A549 (cell line): Measurements from ENCODE around the gene SEMA6D. TPM values are rescaled to one million over a fixed set of nuclear protein-coding genes. Genes with fewer than 3 reads are reported as not detected.

Experiments
- ATAC-seq, 2 experiments: fragments of 200-7000 bp in 1 of 2; fragments of >200 bp in 1 of 2; cut with Nextera tagmentation in 1 of 2; cut with Tn5 transposase in 1 of 2; 3 replicates each; pipeline versions ENCODE4 v1.8.0 to v1.9.1; 2018 to 2020; ENCODE audit warnings: mild to moderate bottlenecking in 1 of 2, moderate library complexity in 1 of 2
- CTCF ChIA-PET: fragments of 300-600 bp; sonication (Branson Sonifier 250); formaldehyde crosslinking; extraction: SDS; loops from one replicate; lab custom pipeline; 2021; ENCODE audit warnings: antibody characterized with exemption, inconsistent platforms; lab: Yijun Ruan, JAX
- POLR2A ChIA-PET: fragments of 350-600 bp; formaldehyde crosslinking; extraction: SDS; loops from one replicate; lab custom pipeline; 2021; ENCODE audit warnings: antibody characterized with exemption, inconsistent platforms; lab: Yijun Ruan, JAX
- DNase-seq, 2 experiments: peaks; one replicate each; pipeline versions ENCODE4 v3.0.0 to v3.0.0-alpha.2; 2011 to 2016; ENCODE audit warnings: low read depth in 1 of 2, low spot score in 1 of 2
- FAIRE-seq: peaks from 2 replicates; lab custom pipeline; 2011; peaks lifted over from hg19 to GRCh38; lab: Jason Lieb, UNC
- H3K27ac ChIP-seq, 2 experiments: fragments of >200 bp; sonication (Bioruptor Twin); formaldehyde crosslinking; 3 replicates each; pipeline ENCODE4 v1.5.1; 2016 to 2017
- H3K4me1 ChIP-seq: fragments of >200 bp; sonication (Bioruptor Twin); formaldehyde crosslinking; 3 replicates; pipeline ENCODE4 v1.6.1; 2016
- H3K4me2 ChIP-seq: fragments of >200 bp; sonication (Bioruptor Twin); formaldehyde crosslinking; 3 replicates; pipeline ENCODE4 v1.6.1; 2016
- H3K4me3 ChIP-seq: fragments of >200 bp; sonication (Bioruptor Twin); formaldehyde crosslinking; 3 replicates; pipeline ENCODE4 v1.5.1; 2016
- H3K9me3 ChIP-seq: fragments of >200 bp; sonication (Bioruptor Twin); formaldehyde crosslinking; 3 replicates; pipeline ENCODE4 v1.6.1; 2016
- CBX2 ChIP-seq: fragments of 200-600 bp; sonication (generic); IDR thresholded peaks from 2 replicates; pipeline ENCODE4 v1.6.1; 2016; ENCODE audit warnings: low read depth, mild to moderate bottlenecking, borderline replicate concordance
- CEBPB ChIP-seq, 2 experiments: fragments of >200 bp in 1 of 2; sonication (Bioruptor Twin) in 1 of 2; formaldehyde crosslinking in 1 of 2; IDR thresholded peaks; 2 replicates each; pipeline ENCODE4 v1.6.1; 2012 to 2016
- CHD2 ChIP-seq: fragments of 150-350 bp; IDR thresholded peaks from 2 replicates; pipeline ENCODE4 v1.6.1; 2014; ENCODE audit warnings: low read length; ENCODE audit not compliant: partially characterized antibody
- EHF ChIP-seq: fragments of 250-450 bp; sonication (Bioruptor Pico); IDR thresholded peaks from 2 replicates; pipeline ENCODE4 v1.5.0; 2020; ENCODE audit warnings: mild to moderate bottlenecking
- EP300 ChIP-seq, 2 experiments: fragments of >200 bp; sonication (Bioruptor Twin); formaldehyde crosslinking; IDR thresholded peaks; 2 replicates in 1 of 2; 3 replicates in 1 of 2; pipeline ENCODE4 v1.6.1; 2016 to 2017
- ESRRA ChIP-seq: fragments of 150-350 bp; IDR thresholded peaks from 2 replicates; pipeline ENCODE4 v1.6.1; 2014; ENCODE audit warnings: mild to moderate bottlenecking, low read length, borderline replicate concordance
- FOSB ChIP-seq: fragments of 250-450 bp; sonication (Bioruptor Pico); IDR thresholded peaks from 2 replicates; pipeline ENCODE4 v1.5.0; 2020; ENCODE audit warnings: mild to moderate bottlenecking, moderate library complexity
- FOSL2 ChIP-seq, 2 experiments: fragments of 450-650 bp in 1 of 2; fragments of >200 bp in 1 of 2; sonication (Bioruptor Twin) in 1 of 2; formaldehyde crosslinking; IDR thresholded peaks; 2 replicates each; pipeline versions ENCODE4 v1.5.0 to v1.6.1; 2016 to 2020; ENCODE audit warnings: mild to moderate bottlenecking in 1 of 2, moderate library complexity in 1 of 2
- HDAC2 ChIP-seq: fragments of 200-600 bp; sonication (generic); IDR thresholded peaks from 2 replicates; pipeline ENCODE4 v1.6.1; 2016
- HEYL ChIP-seq: fragments of 250-450 bp; sonication (Bioruptor Pico); IDR thresholded peaks from 2 replicates; pipeline ENCODE4 v1.8.0; 2021; ENCODE audit warnings: mild to moderate bottlenecking, moderate library complexity
- HMGXB4 ChIP-seq: fragments of 250-450 bp; sonication (Bioruptor Pico); IDR thresholded peaks from 2 replicates; pipeline ENCODE4 v1.5.0; 2021; ENCODE audit warnings: mild to moderate bottlenecking, moderate library complexity, borderline replicate concordance
- HOXA7 ChIP-seq: fragments of 250-450 bp; sonication (Bioruptor Pico); IDR thresholded peaks from 2 replicates; pipeline ENCODE4 v1.5.0; 2020; ENCODE audit warnings: mild to moderate bottlenecking, moderate library complexity
- JUN ChIP-seq, 2 experiments: fragments of >200 bp; sonication (Bioruptor Twin); formaldehyde crosslinking; IDR thresholded peaks; 2 replicates in 1 of 2; 3 replicates in 1 of 2; pipeline ENCODE4 v1.6.1; 2016 to 2017
- KDM1A ChIP-seq: fragments of 200-600 bp; sonication (generic); IDR thresholded peaks from 2 replicates; pipeline ENCODE4 v1.6.1; 2016; ENCODE audit warnings: low read depth, mild to moderate bottlenecking
- MAFK ChIP-seq: fragments of 450-650 bp; IDR thresholded peaks from 2 replicates; pipeline ENCODE4 v1.6.1; 2014; ENCODE audit not compliant: partially characterized antibody
- NFE2L2 ChIP-seq: fragments of 150-350 bp; conservative IDR thresholded peaks from 2 replicates; pipeline ENCODE4 v1.6.1; 2014; ENCODE audit warnings: low read length
- NR3C1 ChIP-seq: fragments of >200 bp; sonication (Bioruptor Twin); formaldehyde crosslinking; IDR thresholded peaks from 3 replicates; pipeline ENCODE4 v1.6.1; 2017
- PHF8 ChIP-seq: fragments of 200-600 bp; sonication (generic); IDR thresholded peaks from 2 replicates; pipeline ENCODE4 v1.6.1; 2016; ENCODE audit warnings: low read depth, mild to moderate bottlenecking, antibody characterized with exemption, moderate library complexity, borderline replicate concordance
- POLR2A ChIP-seq: IDR thresholded peaks from 2 replicates; pipeline ENCODE4 v1.6.1; 2012; ENCODE audit warnings: mild to moderate bottlenecking, low read length
- RARB ChIP-seq: fragments of 250-450 bp; sonication (Bioruptor Pico); IDR thresholded peaks from 2 replicates; pipeline ENCODE4 v1.8.0; 2021; ENCODE audit warnings: mild to moderate bottlenecking, moderate library complexity
- RCOR1 ChIP-seq: fragments of 150-350 bp; IDR thresholded peaks from 2 replicates; pipeline ENCODE4 v1.6.1; 2014; ENCODE audit warnings: antibody characterized with exemption, low read length, low read depth
- RFX5 ChIP-seq: fragments of 450-650 bp; IDR thresholded peaks from 2 replicates; pipeline ENCODE4 v1.7.1; 2014; ENCODE audit warnings: antibody characterized with exemption, mild to moderate bottlenecking, moderate library complexity
- SREBF2 ChIP-seq: fragments of 450-650 bp; IDR thresholded peaks from 2 replicates; pipeline ENCODE4 v1.6.1; 2014; ENCODE audit warnings: mild to moderate bottlenecking, moderate library complexity
- TFCP2L1 ChIP-seq: fragments of 250-450 bp; sonication (Bioruptor Pico); IDR thresholded peaks from 2 replicates; pipeline ENCODE4 v1.5.0; 2021; ENCODE audit warnings: mild to moderate bottlenecking
- ZFP36 ChIP-seq: fragments of 450-650 bp; IDR thresholded peaks from 2 replicates; pipeline ENCODE4 v1.6.1; 2014; ENCODE audit warnings: borderline replicate concordance; ENCODE audit not compliant: partially characterized antibody
- ZSCAN20 ChIP-seq: fragments of 250-450 bp; sonication (Bioruptor Pico); IDR thresholded peaks from 2 replicates; pipeline ENCODE4 v1.8.0; 2022; ENCODE audit warnings: mild to moderate bottlenecking, moderate library complexity
- WGBS: methylation state at CpG from one replicate; pipeline ENCODE4 v1.1.6; 2017; ENCODE audit errors: missing lambda C conversion rate; 5-methylcytosine and 5-hydroxymethylcytosine counted together
- polyA plus RNA-seq, 4 experiments: library from polyadenylated mRNA; depleted of rRNA in 3 of 4; stranded (reverse); fragments of >200 nt; fragmentation: RNase III in 1 of 4; extraction: RNeasy Plus Mini Kit Qiagen cat#74134 plus additional on column Dnase treatment in 1 of 4; gene quantifications; 2 replicates in 3 of 4; 3 replicates in 1 of 4; pipeline ENCODE4 v1.2.3, GENCODE V29; 2011 to 2017
- TF ChIP-seq, protein P1 (sequence below): fragments of >200 bp; sonication (Bioruptor Twin); formaldehyde crosslinking; IDR thresholded peaks from 2 replicates; pipeline ENCODE4 v1.6.1; 2016

The SEMA6D gene
- polyA plus RNA-seq, 2 of the 4 experiments (the other 2 are of a cell fraction): not detected

DNA sequence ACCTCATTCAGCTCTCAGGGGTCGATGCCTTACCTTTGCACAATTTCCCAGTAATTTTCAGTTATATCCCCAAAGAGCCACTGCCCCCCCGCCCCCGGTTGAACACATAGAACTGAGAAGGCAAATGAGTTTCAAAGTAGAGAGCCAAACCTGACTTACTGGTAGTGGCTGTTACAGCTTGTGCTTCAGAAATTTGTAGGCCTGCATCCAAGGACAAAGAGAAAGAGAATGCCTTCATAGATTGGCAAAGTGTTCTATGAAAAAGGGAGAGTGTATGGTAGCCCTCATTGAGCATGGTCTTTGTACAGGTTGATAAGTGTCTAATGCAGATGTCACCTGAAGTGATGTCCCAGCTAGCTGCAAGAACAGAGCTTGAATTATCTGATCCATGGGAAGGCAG, 13.9 kb downstream of the SEMA6D start (continued):
- TF ChIP-seq ESRRA (no peak), CBX2 (no peak), ZSCAN20 (CRISPR knock-in tag) (no peak)

GRCh38 chr15:47732248-47732647, 14.9 kb downstream of the SEMA6D start:
- WGBS: 0% methylated on average over 1 of the region's 1 CpG
- TF ChIP-seq RARB (CRISPR knock-in tag) (no peak), SREBF2 (no peak), FOSL2 (IDR thresholded peaks at IDR 0.05) (no peak), FOSL2 (CRISPR knock-in tag; IDR thresholded peaks at IDR 0.05) (no peak), EHF (CRISPR knock-in tag) (no peak), NR3C1 (no peak), HMGXB4 (CRISPR knock-in tag) (no peak), MAFK (no peak), EP300 (IDR thresholded peaks at IDR 0.05) (no peak), CHD2 (no peak), ZSCAN20 (CRISPR knock-in tag) (no peak), HDAC2 (no peak)
- Histone ChIP-seq H3K4me1 (no peaks in the 10 kb centered on the region), H3K4me3 (no peak overlapping the region), H3K4me2 (no peak overlapping the region), H3K9me3 (no peaks in the 10 kb centered on the region), H3K27ac (no peak overlapping the region)
- DNase-seq (no peak), ATAC-seq (no peak), FAIRE-seq (no peak)
- POLR2A ChIA-PET: no interaction called here
- CTCF ChIA-PET: no interaction called here

- TF ChIP-seq KDM1A (no peak), FOSB (no peak), HOXA7 (CRISPR knock-in tag) (no peak), CBX2 (no peak), CHD2 (no peak), NFE2L2 (no peak), JUN (IDR thresholded peaks at IDR 0.05) (no peak), PHF8 (no peak), CEBPB (IDR thresholded peaks at IDR 0.05) (no peak)
- Histone ChIP-seq H3K4me1 (no peaks in the 10 kb centered on the region), H3K4me3 (no peak overlapping the region), H3K9me3 (no peaks in the 10 kb centered on the region), H3K27ac (no peak overlapping the region), H3K4me2 (no peak overlapping the region)
- DNase-seq (no peak), FAIRE-seq (no peak), ATAC-seq (no peak)
- CTCF ChIA-PET: no interaction called here
- 3% methylated on average over 2 of the region's 2 CpGs for WGBS
- POLR2A ChIA-PET: no interaction called here
Observed at GRCh38 chr15:47733085-47733484, 15.8 kb downstream of the SEMA6D start.

GRCh38 chr15:47736143-47736786, 19.0 kb downstream of the SEMA6D start:
- no peak for ATAC-seq
- CTCF ChIA-PET: no interaction called here
- 48% methylated on average over 3 of the region's 3 CpGs for WGBS

More at GRCh38 chr15:47736143-47736786, 19.0 kb downstream of the SEMA6D start:
- FAIRE-seq (no peak), DNase-seq (no peak)
- TF ChIP-seq, protein P1, sequence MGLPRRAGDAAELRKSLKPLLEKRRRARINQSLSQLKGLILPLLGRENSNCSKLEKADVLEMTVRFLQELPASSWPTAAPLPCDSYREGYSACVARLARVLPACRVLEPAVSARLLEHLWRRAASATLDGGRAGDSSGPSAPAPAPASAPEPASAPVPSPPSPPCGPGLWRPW: no peak
- TF ChIP-seq RARB (CRISPR knock-in tag) (no peak), TFCP2L1 (CRISPR knock-in tag) (no peak), EHF (CRISPR knock-in tag) (no peak), ZFP36 (no peak), ZSCAN20 (CRISPR knock-in tag) (no peak), POLR2A (no peak), HEYL (CRISPR knock-in tag) (no peak), JUN (IDR thresholded peaks at IDR 0.05) (no peak), CEBPB (IDR thresholded peaks at IDR 0.05) (no peak), ESRRA (no peak), RCOR1 (no peak), RFX5 (no peak)
- Histone ChIP-seq H3K9me3 (no peaks in the 10 kb centered on the region), H3K4me1 (no peaks in the 10 kb centered on the region), H3K4me2 (no peak overlapping the region), H3K4me3 (no peak overlapping the region), H3K27ac (no peak overlapping the region)
- POLR2A ChIA-PET: no interaction called here
